Measurements from ENCODE around the gene PFN3.
A peak's percentile ranks its signal among the peaks of the same experiment; 100 is the strongest.
"Not testable (repeated sequence)": the region's sequence is repeated elsewhere in the genome, so short reads cannot be mapped to it uniquely, and the experiment has no call there.

PFN3 gene

DNA sequence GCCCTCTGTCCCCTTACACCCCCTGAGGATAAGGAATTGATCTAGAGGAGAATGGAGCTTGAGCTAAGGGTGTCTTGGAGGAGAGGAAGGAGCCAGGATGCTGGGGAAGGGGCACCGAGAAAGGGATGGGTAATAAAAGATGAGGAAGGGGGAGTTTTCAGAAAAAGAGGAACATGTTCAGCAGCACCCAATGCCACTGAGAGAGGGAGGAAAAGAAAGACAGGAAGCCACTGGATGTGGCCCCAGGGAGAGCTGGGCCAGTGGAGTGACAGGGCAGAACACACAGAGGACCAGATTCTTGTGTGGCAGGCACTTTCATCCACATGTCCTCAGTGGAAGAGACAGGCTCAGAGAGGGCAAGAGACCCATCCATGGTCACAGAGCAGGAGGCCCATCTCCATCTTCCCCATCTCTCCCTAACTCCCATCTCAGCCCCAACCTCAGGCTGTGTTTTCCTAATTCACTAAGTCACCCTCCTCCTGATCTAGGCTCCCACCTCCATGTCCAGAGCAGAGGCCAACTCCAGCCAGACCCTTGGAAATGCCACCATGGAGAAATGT is 7.2 kb downstream of the PFN3 start:
- no peak for DNase-seq

DNA sequence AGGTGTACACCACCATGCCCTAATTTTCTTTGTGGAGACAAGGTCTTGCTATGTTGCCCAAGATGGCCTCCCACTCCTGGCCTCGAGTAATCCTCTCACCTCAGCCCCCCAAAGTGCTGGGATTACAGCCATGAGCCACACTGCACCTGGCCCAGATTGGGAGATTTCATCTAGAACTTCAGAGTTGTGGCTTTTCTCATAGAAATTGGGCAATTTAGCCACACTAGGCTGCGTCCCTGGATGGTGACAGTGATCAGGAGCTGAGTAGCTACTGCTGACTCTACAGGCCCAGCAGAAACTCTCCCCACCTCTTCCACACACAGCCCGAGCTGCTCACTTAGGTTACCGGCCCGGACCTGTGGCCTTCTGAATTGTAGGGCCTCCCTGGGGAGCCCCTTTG is 7.7 kb downstream of the PFN3 start:
- no peak for DNase-seq

DNA sequence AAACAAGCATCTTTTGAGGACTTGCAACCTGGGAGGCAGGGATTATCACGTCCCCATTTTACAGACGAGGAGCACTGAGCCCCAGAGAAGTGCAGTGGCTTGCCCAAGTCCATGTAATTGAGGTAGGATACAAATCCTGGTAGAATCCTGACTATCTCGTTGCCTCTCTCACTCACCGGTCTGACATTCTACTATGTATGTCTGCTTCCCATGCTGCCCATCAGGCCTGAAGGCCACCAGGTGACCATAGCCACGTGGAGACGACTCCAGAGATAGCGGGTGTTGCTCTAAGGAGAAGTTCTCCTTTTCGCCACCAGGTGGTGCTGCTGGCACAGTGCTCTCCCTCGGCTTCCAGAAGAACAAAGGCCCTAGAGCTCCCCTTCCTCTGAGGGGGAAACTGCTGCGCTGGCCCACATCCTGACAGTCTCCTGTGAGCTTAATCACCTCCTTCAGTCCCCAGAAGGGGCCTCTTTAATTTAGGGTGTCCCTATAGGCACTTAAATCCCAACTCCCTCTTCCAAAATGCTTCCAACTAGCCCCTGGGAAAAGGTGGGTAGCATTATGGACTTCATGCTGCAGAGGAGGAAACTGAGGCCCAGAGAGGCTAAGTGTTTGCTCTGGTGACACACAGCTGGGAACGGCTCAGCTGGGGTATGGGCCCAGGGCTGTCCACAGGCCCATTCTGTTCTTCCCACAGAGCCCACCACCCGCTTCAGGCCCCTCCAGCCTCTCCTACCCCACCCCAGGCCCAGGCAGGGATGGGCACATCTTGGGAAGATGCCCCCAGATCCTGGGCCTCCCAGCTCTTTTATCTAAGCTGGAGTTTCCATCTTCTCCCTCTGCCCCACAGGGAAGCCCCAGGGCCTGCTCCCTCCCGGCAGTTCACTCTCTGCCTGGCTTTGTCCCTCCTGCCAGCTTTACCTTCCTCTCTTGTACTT is 9.8 kb downstream of the PFN3 start:
- DNase-seq, result peak; percentile 64 to 87 (median 79)

DNA sequence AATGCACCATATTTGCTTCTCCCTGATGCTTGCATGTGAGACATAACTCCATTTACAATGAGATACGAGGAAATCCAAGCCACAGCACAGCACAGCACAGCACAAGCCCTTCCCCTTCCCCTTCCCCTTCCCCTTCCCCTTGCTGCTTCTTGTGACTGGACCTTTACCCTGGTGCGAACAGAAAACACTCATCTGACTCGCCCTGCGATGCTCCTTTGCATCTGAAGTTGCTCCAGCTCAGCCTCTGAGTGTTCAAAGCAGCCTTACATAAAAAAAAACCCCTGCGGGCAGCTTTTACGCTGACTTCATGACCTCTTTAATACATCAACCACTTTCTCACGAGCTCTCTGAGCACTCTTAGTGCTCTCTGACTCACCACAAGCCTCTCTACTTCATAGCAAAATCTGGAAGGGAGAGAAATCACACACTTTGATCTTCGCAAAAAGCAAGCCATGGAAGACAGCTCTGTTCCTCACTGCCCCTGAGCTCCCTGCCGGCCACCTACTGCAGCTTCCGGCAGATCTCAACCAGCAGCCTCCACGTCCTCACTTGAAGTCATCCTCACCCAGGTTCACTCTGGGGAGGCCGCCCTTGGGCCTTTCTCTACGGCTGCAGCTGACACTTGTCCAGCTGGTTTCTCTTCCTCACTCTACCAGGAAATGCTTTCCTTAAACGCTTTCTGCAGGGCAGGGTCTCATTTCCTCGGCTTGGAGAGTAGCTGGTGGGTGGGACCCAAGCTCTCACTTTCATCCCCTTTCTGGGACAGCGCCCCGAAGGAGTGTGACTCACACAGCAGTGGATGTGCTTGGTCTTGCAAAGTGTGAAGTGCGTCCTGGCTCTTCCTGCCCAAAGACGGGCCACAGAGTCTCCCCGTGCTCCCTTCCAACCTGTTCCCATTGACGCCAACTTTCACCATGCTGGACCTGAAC is 11.0 kb downstream of the PFN3 start:
- peak in 4 of 5 donors; percentile 25 to 79 (median 38) for DNase-seq

DNA sequence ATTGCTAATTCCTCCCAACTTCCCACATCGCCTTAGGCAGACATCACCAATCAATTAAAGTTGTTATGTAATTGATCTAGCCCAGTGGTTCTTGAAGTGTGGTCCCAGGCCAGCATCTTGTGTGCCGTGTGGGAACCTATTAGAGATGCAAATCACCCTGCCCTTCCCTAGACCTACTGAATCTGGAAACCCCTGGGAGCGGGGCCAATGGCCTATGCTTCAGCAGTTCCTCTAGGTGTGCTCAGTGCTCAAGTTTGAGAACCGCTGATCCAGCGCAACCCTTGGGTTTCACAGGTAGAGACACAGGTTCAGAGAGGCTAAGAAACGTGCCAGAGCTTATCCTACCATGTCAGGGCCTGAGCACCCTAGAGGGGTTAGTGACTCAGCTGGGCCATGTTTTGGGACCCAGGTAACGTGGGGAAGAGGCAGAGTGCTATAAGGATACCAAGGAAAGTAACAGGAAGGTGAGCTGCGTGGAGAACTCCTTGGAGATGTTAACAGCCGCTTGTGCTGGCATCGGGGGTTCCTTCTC is 11.9 kb downstream of the PFN3 start:
- DNase-seq, result no peak

DNA sequence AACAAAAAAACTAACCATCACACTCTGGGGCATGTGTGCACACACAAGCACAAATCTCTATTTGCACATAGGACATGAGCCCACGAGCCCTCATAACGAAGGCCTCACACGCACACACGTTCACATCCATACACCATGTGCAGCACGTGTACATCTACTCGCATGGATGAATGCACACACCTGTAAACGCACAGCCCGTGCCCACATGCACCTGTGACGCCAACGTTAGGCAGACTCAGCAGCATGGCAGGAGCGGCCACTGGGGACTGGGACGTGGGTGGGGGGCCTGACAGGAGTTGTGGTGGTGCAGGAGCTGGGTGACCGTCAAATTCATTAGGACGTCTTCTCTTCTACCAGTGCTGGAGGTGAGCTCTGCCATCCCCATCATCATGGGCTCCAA is 13.1 kb downstream of the PFN3 start:
- no peak for DNase-seq

DNA sequence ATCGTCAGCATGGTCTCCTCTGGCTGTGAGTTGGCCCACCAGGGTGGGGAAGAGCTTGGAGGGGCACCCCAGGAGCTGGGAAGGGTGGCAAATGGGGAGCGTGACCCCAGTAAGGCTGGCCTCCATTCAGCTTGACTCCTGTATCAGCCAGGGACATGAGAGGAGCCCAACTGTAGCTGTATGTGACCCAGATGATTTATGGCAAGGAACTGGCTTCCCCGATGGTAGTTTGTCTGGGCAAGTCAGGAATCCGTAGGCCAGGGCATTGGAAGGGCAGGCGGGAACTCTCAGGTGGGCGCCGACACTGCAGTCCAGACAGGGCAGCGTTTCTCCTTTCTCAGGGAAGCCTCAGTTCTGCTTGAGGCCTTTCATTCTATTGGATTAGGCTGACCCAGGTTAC is 13.9 kb downstream of the PFN3 start:
- DNase-seq, result no peak

DNA sequence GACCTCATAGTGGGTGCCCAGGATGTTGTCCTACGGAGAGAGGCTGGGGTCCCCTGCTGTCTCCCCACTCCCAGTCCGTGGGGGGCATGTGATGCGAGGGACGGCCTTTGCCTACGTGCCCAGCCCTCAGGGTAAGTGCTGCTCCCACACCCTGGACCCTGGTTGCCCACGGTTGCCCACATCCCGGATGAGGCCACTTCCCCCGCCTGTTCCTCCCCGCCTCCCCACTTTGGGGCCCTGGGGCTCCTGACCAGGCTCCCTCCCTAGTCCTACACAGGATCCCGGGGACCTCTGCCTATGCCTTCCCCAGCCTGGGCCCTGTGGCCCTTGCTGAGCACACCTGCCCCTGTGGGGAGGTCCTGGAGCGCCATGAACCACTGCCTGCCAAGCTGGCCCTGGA is 14.7 kb downstream of the PFN3 start:
- DNase-seq, result no peak

DNA sequence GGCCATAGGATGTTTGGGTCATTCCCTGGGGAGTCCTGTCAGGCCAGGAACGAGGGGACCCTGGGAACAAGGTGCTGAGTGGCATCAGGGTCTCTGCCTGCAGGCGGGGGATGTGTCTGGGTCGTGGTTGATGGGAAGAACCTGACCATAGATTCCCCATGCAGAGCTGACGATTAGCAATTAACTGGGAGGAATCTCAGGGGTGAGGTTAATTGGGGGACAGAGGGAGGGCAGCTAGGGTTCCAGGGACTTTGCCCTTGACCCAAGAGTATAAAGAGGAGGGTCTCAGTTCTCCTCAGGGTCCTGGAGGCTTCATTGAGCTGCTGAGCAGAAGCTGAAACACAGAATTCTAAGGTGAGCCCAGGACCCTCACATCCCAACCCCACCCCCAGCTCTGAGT is 16.3 kb downstream of the PFN3 start, which contains the start of gene SLC34A1:
Gene SLC34A1, plus strand, starts transcription at position 301 of the 400 bp plus-strand sequence. CDS start 1,308 bp downstream, outside the sequence.
- no peak for DNase-seq

DNA sequence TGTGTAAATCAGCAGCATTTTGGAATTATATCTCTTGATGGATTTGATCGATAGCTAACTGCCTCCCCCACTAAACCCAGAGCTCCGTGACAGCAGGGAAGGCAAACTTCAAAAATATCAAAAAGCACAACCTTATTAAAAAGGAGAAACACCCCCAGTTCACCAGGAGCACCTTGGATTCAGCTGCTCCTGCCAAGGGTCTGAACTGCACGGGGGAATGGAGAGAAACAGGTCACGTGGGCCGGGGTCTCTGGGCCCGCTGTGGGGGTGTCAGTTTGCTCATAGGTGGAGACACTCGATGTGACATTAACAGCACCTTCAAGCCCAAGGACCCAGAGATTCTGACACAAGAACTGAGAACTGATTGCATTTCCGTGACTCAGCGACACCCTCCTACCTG is 17.3 kb downstream of the PFN3 start:
- DNase-seq, result no peak

DNA sequence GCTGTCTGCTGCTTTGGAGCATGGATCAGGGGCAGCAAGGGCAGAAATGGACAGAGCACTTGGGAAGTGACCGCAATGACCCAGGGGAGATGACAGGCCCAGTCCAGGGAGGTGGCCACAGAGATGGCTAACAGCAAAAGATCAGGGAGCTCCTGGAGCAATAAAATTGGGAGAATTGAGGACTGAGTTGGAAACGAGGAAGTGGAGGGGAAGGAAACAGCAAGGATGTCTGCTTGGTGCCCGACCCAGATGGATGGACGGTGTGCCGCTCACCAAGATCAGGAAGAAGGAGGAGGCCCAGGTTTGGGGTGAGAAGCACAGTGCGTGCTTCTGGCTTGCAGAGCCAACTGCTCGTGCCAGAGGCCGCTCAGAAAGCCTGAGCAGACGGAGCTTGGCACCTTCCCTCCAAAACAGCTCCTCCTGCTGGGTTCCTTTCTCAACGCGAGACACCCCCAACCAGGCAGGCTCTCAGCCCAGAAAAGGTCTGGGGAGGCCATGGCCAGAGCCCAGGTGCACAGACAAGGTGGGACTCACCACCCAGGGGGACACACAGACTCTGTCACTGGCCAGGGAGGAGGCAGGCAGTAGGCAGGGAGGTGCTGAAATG is 17.9 kb downstream of the PFN3 start:
- peak in 1 of 5 donors; percentile 48 for DNase-seq

DNA sequence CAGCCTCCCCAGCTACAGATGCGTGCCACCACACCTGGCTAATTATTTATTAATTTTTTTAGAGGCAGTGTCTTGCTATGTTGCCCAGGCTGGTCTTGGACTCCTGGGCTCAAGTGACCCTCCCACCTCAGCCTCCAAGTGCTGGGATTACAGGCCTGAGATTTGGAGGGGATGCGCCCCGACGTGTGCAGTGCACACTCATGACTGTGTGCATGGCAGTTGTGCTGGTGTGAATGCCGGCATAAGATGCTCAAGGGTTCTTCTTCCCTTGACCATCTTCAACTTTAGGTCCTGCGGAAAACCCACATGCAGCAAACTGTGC is 19.7 kb downstream of the PFN3 start:
- DNase-seq, result no peak

DNA sequence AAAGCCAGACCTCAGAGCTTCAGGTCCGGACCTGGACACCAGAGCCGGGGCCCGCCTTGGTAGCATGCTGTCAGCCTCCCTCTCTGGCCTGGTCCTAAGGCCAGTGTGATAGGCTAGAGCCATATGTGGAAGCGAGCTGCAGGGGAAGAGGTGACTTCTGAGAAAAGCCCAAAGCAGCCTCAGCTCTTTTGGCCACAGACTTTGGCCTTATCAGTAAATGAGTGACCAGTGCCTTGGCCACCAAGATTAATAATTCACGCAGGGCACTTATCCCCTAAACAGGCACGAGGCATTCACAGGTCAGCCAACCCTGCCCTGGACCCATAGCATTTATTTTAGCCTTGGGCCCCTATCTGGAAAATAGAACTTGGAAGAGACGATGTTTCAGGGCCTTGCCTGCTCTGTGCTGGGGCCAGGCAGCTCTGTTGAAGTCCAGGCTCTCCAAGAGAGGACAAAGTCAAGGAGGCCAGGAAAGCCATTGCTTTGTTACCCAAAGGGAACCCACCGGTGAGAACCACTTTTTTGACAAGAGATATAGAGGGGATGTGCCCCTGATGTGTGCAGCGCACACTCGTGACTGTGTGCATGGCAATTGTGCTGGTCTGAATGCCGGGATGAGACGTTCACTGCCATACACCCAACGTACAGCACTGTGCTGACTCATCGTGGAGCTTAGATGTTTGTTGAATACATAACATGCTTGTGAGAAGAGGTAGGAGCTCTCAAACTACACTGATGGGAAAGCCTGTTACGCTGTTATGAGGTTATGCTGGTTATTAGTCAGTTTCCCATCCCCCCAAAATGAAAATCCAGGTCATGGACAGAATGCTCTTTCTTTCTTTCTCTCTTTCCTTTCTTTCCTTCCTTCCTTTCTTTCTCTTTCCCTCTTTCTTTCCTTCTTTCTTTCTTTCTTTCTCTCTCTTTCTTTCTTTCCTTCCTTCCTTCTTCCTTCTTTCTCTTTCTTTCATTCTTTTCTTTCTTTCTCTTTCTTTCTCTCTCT is 21.3 kb downstream of the PFN3 start:
- peak in 1 of 5 donors; percentile 62 for DNase-seq

DNA sequence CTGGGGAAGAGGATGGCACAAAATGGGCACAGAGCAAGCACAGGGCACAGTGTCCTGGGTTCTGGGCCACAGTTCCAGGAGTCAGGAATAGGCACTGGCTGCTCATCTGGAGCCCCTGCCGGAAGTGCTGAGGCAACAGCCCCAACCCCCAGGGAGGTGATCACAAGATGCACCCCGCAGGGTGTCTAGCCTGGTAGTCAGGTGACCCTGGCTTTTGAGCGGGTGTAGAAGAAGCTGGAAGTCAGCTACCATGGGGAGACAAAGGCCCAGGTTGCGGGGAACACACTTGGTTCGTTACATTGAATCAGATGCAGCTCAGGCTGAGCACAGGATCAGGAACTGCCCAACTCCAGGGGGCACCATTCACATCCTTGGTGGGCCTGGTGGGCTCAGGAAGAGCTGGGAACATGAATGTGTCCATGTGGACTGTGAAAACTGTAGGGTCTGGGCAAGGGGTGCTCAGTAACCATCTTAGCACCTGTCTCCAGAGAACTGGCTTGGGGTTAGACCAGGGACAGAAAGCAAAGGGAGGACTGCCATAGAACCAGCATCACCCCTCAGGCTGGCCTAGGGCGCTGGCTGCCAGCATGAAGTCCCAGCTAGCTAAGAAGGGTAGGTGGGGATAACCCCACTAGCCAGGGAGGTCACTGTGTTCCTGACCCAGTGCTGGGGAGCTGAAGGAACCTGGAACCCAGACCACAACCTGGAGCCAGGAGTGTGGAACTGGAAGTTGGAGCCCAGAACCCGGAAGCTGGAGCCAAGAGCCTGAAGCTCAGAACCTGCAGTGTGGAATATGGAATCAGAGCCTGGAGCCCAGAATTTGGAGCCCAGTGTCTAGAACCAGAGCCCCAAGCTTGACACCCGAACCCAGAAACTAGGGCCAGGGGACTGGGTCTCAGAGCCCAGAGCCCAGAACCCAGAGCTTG is 22.3 kb downstream of the PFN3 start:
- no peak for DNase-seq

DNA sequence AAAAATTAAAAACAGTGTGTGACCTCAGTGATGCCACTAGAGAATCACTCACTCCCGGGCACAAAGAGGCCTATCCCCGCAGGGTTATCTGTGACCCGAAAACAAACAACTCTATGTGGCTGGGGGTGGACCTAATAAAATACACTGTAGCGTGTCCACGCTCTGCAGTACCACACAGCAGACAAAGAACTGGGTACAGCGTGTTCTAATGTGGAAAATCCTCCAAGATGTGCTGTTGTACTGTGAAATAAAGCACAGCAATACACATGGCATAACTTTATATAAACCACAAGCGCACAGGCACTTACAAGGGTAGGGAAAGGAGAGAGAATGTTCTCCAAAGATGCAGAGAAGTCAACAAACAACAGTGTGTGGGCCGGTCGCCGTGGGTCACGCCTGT is 24.4 kb downstream of the PFN3 start:
- no peak for DNase-seq

DNA sequence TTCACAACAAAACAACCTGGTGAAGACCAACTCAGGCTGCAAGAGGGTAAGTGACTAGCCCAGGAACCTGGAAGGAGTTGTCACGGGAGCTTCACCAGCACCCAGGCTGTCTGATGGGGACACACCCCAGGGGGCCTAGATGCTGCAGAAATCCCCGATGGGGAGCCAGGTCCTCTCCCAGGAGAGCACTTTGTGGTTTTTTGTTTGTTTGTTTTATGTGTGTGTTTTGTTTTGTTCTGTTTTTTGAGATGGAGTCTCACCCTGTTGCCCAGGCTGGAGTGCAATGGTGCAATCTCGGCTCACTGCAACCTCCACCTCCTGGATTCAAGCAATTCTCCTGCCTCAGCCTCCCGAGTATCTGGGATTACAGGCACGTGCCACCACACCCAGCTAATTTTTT is 24.9 kb downstream of the PFN3 start:
- DNase-seq, result not testable (repeated sequence)

DNA sequence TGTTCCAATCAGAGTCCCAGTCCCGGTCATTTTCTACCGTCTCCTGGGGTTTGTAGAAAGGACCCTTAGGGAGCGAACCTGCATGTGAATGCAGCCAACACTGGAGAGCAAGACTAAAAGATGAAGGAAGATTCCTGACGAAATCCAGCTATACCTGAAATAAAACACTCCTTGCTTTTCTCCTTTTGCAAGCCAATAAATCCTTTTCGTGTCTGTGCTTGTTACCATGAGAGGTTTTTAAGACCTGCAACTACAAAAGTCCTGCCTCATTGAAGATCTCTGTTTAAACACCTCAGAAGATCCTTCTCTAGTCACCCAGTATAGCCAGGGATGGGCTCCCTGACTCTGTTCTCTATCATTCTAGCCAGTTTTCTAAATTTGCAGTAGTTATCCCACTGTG is 26.2 kb downstream of the PFN3 start:
- no peak for DNase-seq

DNA sequence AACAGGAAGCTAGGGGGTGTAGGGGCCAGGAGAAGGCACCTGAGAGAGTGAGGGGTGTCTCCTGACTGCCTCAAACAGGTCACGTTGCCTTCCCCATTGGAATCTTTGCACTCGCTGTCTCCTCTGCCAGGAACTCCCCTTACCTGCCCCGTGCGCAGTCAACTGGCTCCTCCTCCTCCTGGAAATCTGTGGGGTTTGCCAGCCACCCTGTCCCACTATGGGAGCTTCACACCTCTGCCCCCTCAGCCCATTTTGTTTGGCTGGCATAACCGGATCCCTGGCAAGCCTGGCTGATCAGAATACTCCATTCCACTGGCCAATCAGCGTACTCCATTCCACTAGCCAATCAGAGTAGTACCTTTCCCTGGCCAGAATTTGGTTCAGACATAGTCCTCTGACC is 26.7 kb downstream of the PFN3 start:
- no peak for DNase-seq

DNA sequence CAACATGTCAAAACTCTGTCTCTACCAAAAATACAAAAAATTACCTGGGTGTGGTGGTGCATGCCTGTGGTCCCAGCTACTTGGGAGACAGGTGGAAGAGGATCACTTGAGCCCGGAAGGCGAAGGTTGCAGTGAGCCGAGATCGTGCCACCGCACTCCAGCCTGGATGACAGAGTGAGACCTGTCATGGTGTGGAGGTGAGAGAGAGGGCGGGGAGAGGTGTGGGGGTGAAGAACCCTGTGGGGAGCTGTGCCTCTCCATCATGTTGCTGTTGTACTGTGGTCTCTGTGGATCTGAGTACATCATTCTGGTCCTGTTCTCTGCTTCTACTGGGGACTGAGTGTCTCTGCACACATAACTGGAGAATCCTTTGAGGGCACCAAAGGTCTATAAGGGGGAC is 27.6 kb downstream of the PFN3 start:
- peak in 1 of 5 donors; percentile 20 for DNase-seq

All from T-helper 1 cell (primary cell).